GM21390 (cell line): ENCODE results near the gene OPA3.
"Not testable (repeated sequence)": the region's sequence is repeated elsewhere in the genome, so short reads cannot be mapped to it uniquely, and the experiment has no call there.

Experiments used
- ATAC-seq: cut with Tn5 transposase; IDR thresholded peaks from one replicate; pipeline ENCODE4 v1.9.1; 2021; ENCODE audit not compliant: unreplicated experiment

Gene OPA3

DNA sequence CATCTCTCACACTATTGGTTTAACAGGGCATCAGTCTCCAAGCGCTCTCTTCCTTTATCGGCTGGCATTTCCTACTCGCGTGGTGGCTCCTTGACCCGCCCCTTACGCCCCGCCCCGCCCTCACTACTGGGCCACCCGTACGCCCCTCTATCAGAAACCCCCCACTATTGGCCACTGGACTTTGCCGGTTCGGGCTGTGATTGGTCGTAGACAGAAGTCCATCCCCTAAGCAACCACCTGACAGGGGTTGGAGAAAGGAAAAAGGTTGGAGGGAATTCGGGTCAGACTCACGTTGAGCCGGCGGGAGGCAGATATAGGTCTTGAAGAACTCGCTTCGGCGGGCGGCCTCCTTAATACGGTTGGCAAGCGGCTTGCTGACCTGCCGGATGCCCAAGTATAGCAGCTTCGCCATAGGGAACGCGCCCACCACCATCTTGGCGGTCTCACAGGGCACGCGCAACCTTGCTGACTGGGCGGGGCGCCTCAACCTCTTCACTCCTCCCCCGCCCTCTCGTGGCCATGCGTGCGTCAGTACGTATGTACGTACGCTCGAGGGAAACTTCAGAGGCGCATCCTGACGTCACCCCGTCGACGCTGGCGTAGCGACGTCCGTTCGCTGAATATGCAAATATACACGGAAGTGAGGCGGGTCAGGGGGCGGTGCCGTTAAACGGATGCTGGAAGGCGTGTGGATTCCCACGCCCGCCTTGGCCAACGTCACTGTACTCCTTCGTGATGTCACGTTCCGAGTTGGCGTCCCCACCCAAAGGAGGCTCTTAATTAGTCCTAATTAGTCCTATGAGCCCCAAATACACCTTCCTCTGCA, at the start of gene OPA3:
Gene OPA3 (minus strand): TSS at position 471 of the 826 bp plus-strand sequence. CDS start 38 bp downstream, at position 433.
- ATAC-seq = peak; percentile 78

GRCh38 chr19:45632468-45633196, 48.0 kb upstream of the OPA3 start:
- ATAC-seq = no peak

DNA sequence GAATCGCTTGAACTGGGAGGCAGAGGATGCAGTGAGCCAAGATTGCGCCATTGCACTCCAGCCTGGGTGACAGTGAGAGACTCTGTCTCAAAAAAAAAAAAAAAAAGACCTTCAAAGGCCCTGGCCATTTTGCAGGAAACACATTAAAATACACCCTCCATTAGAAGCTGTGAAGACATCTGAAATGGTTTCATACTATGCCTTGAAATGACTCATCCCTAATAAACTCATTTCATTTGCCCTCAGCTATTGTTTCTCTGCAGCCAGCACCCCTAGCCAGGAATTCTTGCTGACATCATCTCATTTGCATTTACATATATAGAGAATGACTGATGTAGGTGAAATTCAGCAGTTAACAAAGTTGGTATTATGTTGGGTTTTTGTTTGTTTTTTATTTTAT, 45.9 kb upstream of the OPA3 start:
- ATAC-seq = no peak

- ATAC-seq = no peak
These were observed 45.1 kb upstream of the OPA3 start for GRCh38 chr19:45629704-45630103.

GRCh38 chr19:45628219-45628618, 43.6 kb upstream of the OPA3 start:
- not testable (repeated sequence) for ATAC-seq

GRCh38 chr19:45623984-45624383, 39.4 kb upstream of the OPA3 start:
- no peak for ATAC-seq

DNA sequence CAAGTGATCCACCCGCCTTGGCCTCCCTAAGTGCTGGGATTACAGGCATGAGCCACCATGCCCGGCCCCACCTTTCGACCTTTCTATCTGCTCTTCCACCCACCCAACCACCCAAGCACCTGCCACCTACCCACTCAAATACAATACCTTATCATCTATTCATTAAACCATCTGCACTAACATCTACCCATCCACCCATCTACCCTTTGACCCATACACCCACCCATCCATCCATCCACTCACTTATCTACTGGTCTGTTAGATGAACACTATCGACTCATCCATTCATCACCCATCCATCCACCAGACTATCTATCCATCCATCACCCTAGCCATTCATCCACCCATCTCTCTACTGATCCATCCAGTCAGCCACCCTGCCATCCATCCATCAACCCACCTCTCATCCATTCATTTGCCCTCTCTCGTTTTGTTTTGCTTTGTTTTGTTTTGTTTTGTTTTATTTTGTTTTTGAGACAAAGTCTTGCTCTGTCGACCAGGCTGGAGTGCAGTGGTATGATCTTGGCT, 37.4 kb upstream of the OPA3 start:
- ATAC-seq = no peak

DNA sequence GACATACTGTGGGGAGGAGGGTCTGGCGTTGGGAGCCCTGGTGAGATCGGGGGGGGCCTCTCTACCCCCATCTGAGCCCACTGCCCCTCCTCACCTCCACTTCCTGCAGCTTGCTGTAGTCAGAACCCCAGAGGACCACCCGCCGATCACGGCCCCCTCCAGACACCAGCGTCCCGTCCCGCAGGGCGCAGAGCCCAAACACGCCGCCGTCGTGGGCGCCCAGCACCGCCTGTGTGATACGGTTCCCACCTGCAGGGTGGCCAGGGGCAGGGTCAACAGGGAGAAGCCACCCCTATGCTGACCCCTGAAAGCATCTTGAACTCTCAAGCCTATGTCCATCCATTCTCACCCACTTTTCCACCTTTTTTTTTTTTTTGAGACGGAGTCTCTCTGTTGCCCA, 36.8 kb upstream of the OPA3 start:
- no peak for ATAC-seq

- ATAC-seq = no peak
These were observed 32.1 kb upstream of the OPA3 start for GRCh38 chr19:45616704-45617017.

DNA sequence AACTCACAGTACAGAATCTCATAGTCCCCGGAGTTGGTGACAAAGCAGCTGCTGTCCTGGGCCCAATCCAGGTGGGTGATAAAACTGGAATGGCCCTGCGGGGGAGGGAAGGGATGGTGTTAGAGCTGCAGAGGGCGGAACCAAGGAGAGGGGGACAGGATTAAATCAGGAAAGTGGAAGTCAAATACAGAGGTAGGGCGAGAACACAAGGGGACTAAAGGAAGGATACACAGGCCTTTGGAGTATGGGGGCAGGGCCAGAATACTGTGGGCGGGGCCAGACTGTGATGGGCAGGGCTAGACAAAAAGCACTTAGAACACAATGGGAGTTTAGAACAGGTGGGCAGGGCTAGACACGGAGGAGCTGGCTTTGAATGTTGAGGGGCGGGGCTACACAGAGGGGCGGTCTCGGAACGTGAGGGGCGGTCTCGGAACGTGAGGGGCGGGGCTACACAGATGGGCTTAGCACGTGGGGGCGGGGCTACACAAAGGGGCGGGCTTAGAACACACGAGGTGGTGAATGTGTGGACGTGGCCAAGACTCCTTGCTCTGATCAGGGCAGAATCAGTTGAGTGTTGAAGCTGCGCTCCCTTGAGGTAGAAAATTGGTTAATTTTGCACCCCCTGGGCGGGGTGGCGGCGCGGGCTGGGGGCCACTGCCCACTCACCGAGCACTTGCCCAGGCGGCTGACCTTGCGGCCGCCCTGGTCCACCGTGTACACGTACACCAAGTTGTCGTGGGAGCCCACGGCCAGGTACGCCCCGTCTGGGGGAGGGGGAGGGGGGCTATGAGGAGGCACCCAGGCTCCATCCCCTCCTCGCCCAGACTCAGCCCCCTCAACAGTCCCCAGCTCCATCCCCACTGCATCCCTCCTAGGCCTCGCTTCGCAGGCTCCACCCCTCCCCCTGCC, 31.4 kb upstream of the OPA3 start:
- no peak for ATAC-seq

DNA sequence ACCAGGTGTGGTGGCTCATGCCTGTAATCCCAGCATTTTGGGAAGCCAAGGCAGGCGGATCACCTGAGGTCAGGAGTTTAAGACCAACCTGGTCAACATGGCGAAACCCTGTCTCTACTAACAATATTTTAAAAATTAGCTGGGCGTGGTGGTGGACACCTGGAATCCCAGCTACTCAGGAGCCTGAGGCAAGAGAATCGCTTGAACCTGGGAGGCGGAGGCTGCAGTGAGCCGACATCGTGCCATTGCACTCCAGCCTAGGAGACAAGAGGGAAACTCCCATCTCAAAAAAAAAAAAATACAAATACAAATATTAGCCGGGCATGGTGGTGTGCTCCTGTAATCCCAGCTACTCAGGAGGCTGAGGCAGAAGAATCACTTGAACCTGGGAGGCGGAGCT, 30.5 kb upstream of the OPA3 start:
- ATAC-seq = not testable (repeated sequence)

DNA sequence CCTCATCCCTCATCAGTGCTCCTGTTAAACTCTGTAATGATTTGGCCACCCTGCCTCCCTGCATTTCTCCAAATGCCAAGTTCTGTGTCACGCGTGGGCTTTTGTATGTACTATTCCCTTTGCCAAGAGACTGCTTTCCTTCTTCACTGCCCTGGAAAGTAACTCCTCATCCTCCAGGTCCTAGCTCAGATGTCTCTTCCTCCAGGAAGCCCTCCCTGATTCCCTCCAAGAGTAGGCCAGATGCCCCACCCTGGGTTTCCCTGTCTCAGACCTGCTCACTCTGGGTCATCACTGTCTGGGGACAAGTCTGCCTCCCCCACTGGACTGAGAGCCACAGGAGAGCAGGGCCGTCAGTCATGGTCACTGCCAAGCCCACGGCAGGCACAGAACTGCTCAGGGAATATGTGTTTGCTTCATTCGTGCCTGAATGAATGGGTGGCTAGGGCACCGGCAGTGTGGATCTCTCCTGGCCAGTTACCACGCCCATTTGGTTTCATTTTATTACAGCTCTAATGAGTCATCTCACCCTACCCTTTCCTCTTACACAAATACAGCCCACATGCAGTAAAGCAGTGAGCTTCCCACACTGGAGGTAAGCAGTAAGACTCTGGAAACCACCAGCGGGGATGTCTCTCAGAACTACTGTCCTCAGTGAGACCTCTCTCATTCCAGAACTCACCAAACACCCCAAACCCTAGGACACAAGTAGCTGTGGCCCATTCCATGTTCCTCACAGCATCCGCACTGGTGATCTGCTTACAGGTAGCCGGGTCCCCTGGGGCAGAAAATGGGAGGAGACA, 29.5 kb upstream of the OPA3 start:
- no peak for ATAC-seq

GRCh38 chr19:45608948-45609347, 24.3 kb upstream of the OPA3 start:
- no peak for ATAC-seq

DNA sequence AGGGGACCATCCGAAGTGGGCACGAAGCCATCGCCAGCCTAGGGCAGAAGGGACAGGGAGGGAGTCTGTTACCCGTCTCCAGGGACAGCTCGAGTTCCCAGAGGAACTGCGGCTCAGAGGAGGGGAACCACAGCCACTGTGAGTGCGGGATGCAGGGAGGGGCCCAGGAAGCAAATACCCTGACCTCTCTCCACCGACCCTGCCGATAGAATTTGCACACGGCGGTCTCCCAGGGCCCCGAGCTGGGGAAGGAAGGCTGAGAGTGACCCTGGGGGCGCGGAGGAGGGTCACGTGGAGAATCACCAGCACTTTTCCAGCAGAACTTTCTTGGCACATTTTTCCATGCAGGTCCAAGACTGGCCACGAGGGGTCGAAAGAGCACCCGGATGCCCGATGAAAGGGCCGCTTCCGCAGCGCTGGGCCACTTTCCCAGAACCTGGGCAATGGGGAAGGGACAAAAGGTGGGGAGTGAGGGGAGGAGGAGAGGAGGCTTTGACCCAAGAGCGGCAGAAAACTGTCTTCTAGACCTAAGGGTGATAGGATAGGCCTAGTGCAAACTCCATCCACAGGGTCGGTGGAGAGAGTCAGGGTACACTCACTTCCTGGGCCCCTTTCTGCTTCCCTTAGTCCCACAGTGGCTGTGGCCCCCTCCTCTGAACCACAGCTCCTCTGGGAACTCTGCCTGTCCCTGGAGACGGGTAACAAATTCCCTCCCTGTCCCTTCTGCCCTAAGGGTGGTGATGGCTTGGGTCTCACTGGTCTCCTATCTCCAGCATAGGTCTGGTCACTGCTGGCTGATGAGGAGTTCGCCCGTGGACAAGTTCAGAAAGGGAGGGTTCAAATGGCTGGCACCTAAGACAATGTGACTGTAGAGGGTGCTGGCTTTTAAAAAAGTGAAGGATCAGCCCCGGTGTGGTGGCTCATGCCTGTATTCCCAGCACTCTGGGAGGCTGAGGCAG, 22.7 kb upstream of the OPA3 start:
- ATAC-seq = no peak

GRCh38 chr19:45601524-45602374, 17.1 kb upstream of the OPA3 start, which contains the start of gene GPR4:
TSS of gene GPR4 (minus strand) at chr19:45602212. CDS start at chr19:45591866, 10,346 bp downstream.
- no peak for ATAC-seq

DNA sequence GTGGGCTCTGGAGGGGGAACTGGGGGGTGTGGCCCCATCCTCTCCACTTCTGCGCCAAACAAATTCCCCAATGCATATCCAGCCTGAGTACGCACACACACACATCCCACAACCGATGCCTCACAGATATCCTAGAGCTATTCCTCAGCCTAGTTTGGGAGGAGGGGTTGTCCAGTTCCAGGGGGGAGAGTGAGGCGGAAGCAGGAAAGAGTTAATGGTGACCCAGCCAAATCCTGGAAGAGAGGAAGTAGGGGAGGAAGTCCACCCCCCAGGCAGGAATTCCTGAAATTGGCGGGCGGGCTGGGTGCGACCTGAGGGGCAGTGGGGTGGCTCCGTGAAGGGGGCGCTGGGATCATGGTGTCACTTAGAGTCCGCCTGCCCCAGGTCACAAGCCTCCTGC, 16.5 kb upstream of the OPA3 start:
- ATAC-seq = no peak

DNA sequence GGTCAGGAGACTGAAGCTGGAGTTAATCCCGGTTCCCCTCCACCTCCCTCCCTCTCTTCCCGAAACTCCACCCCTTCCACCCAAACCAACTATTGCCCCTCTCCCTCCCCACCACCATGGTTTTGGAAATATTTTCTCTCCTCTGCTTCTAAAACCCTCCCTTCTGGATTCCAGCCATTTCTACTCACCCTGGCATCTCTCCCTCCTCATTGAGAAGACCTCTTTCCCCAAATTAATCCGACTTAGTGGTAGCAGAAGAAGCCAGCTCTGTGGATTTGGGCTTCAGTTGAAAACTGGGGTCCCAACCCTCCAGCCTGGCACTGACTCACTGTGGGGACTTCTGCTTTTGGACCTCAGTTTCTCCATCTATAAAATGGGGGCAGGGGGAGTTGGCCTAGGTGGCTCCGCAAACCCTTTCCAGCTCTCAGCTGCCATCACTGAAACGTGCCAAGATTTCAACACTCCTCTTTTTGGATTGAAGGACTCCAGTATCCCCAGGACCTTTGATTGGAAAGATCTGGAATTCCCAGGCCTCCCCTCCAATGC, 15.8 kb upstream of the OPA3 start:
- no peak for ATAC-seq

GRCh38 chr19:45599286-45599685, 14.7 kb upstream of the OPA3 start:
- ATAC-seq = no peak
